GM19238 (cell line): ENCODE data around the gene NDEL1.
"Not testable (repeated sequence)": the region's sequence is repeated elsewhere in the genome, so short reads cannot be mapped to it uniquely, and the experiment has no call there.

ENCODE experiments used
- DNase-seq: peaks from one replicate; pipeline ENCODE4 v3.0.0; 2011; ENCODE audit warnings: low spot score; ENCODE audit not compliant: insufficient read length

The NDEL1 gene

GRCh38 chr17:8435245-8436168 lies at the start of gene NDEL1:
NDEL1 (plus strand) TSS chr17:8435884; CDS start chr17:8444272, 8,388 bp downstream.
- peak; percentile 99 for DNase-seq

GRCh38 chr17:8386841-8387240 lies 48.8 kb upstream of the NDEL1 start:
- DNase-seq = no peak

- DNase-seq = no peak
These were observed 47.6 kb upstream of the NDEL1 start for GRCh38 chr17:8387914-8388651.

- no peak for DNase-seq
These were observed 44.0 kb upstream of the NDEL1 start for GRCh38 chr17:8391711-8392110.

- no peak for DNase-seq
These were observed 43.4 kb upstream of the NDEL1 start for GRCh38 chr17:8392274-8392673.

- DNase-seq = no peak
These were observed 42.8 kb upstream of the NDEL1 start for GRCh38 chr17:8392674-8393469.

GRCh38 chr17:8393470-8394231 lies 42.0 kb upstream of the NDEL1 start:
- DNase-seq = no peak

- DNase-seq = not testable (repeated sequence)
These were observed 41.2 kb upstream of the NDEL1 start for GRCh38 chr17:8394497-8394896.

- no peak for DNase-seq
These were observed 38.0 kb upstream of the NDEL1 start, which contains the start of gene RNF222 for GRCh38 chr17:8397636-8398035. RNF222 (minus strand) TSS chr17:8397827; CDS start chr17:8393461, 4,366 bp downstream.

- no peak for DNase-seq
These were observed 36.7 kb upstream of the NDEL1 start for GRCh38 chr17:8398980-8399379.

GRCh38 chr17:8401107-8401506 lies 34.6 kb upstream of the NDEL1 start:
- no peak for DNase-seq

GRCh38 chr17:8402921-8403536 lies 32.7 kb upstream of the NDEL1 start:
- no peak for DNase-seq

- no peak for DNase-seq
These were observed 30.1 kb upstream of the NDEL1 start for GRCh38 chr17:8405499-8406016.

- DNase-seq = no peak
These were observed 29.5 kb upstream of the NDEL1 start for GRCh38 chr17:8406174-8406573.

- DNase-seq = no peak
These were observed 27.3 kb upstream of the NDEL1 start for GRCh38 chr17:8408371-8408770.

GRCh38 chr17:8409966-8410882 lies 25.5 kb upstream of the NDEL1 start:
- DNase-seq = peak; percentile 46

GRCh38 chr17:8410883-8411238 lies 24.8 kb upstream of the NDEL1 start:
- DNase-seq = no peak

- DNase-seq = no peak
These were observed 23.6 kb upstream of the NDEL1 start for GRCh38 chr17:8412089-8412488.

GRCh38 chr17:8413328-8413727 lies 22.4 kb upstream of the NDEL1 start:
- DNase-seq = no peak
